HG03045 (cell line): ENCODE results near the gene AREL1.

Experiments
- ATAC-seq: cut with Tn5 transposase; IDR thresholded peaks from one replicate; pipeline ENCODE4 v1.9.1; 2021; ENCODE audit warnings: mild to moderate bottlenecking, moderate library complexity; ENCODE audit not compliant: unreplicated experiment

AREL1 gene

GRCh38 chr14:74614508-74615495, 98.1 kb downstream of the AREL1 start:
- ATAC-seq = no peak

DNA sequence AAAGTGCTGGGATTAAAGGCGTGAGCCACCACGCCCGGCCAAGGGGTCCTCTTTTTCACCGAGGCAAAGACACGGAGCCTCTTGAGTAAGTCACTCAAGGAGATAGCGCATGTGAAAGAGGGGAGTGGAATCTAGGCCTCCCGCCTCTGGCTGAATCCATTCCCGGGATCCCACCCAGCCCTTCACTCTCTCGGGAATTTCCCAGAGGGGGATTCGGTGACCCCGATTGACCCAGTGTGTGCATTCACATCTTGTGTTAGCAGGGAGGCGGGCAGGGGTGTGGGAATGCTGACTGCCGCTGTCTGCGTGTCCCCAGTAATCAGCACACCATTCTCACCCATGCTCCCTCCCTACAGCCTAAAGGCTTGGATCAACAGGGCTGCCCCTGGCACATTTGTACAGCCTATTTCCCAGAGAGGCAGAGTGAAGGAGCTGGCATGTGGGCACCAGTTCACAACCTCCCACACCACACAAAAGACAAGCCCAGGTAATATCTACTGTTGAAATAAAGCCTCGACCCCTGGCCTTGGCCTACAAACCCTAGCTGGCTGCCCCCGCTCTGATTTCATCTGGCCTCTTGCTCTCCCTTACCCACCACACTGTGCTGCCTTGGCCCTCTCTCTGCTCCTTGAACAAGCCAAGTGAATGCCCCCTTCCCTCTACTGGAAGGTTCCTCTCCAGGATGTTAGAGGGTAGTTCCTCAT, 99.5 kb downstream of the AREL1 start:
- no peak for ATAC-seq

DNA sequence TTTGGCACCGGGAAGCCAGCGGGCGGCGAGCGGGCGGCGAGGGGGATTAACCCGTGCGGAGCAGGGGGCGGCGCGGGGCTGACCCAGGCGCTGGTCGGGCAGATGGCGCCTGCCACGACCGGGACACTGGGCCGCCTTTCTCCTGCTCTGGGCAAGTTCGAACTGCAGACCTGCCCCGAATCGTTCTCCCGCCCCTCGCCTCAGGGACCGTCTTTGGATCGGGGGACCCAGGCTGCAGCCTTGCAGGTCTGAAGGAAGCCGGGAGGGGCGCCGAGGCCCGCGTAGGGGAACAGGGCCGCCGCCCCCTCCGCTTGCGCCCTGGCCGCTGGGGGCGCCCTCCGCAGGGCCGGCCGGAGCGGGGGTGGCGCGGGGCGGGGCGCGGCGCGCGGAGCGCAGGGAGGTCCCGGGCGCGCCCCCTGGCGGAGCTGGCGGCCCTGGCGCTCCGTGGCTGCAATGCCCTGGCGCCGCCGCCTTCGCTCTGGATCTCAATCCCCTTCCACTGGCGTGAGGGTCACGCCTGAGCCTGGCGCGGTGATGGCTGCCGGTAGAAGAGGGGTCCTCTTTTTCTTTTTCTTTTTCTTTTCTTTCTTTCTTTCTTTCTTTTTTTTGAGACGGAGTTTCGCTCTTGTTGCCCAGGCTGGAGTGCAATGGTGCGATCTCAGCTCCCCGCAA, 100.4 kb downstream of the AREL1 start:
- peak; percentile 61 for ATAC-seq

DNA sequence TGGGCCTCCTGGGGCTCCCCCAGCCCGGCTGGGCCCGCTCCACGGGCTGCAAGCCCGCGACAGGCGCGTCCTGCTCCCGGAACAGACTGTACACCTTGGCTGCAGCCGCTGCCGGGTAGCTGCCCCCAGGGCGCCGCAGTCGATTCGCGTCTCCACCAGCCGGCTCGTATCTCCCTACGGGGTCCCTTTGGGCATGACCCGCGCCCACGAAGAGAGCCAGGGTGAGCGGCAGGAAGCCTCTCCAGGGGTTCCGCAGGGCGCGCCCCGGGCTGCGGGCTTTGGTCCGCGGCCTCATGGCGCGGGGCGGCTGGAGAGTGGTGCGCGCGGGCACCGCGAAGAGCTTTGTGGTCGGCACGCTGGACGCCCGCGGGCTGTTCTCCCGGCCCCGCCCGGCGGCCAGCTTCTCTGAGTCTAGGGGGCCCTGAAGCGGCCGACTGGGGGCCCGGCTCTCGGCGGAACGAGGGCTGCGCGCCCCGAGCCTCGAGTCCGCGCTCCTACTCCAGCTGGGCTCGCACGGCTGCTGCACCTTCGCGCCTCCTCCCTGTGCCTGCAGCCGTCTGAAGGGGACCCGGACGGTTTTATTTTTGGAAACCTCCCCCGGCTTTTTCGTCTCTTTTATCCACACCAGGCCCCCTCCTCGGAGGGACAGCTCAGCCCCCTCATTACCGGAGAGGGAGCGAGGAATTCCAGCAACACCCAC, 101.1 kb downstream of the AREL1 start, which contains the start of gene LTBP2:
LTBP2 (minus strand) TSS at position 588 of the 700 bp plus-strand sequence; CDS start at position 295, 293 bp downstream.
- peak; percentile 9 for ATAC-seq
